ENCODE data around the gene AGAP1.

AGAP1 gene

GRCh38 chr2:236034974-236035373 is 541.1 kb downstream of the AGAP1 start:
- TF ChIP-seq CTCF (IDR thresholded peaks at IDR 0.05; ENCODE audit: low read depth, low read length, missing control alignments): no peak
- DNase-seq (ENCODE audit: low read depth): no peak
- H3K4me3 ChIP-seq (ENCODE audit: low read depth, low read length): no peak overlapping the region

GRCh38 chr2:236036045-236036444 is 542.2 kb downstream of the AGAP1 start:
- DNase-seq (ENCODE audit: low read depth): no peak
- TF ChIP-seq CTCF (IDR thresholded peaks at IDR 0.05; ENCODE audit: low read depth, low read length, missing control alignments): no peak
- no peak overlapping the region for H3K4me3 ChIP-seq (ENCODE audit: low read depth, low read length)

GRCh38 chr2:236038096-236038495 is 544.3 kb downstream of the AGAP1 start:
- no peak for DNase-seq (ENCODE audit: low read depth)
- no peak overlapping the region for H3K4me3 ChIP-seq (ENCODE audit: low read depth, low read length)
- TF ChIP-seq CTCF (IDR thresholded peaks at IDR 0.05; ENCODE audit: low read depth, low read length, missing control alignments): no peak

GRCh38 chr2:236040600-236041328 is 546.9 kb downstream of the AGAP1 start:
- DNase-seq (ENCODE audit: low read depth): no peak
- H3K4me3 ChIP-seq (ENCODE audit: low read depth, low read length): no peak overlapping the region
- no peak for TF ChIP-seq CTCF (IDR thresholded peaks at IDR 0.05; ENCODE audit: low read depth, low read length, missing control alignments)

GRCh38 chr2:236041616-236042015 is 547.8 kb downstream of the AGAP1 start:
- TF ChIP-seq CTCF (IDR thresholded peaks at IDR 0.05; ENCODE audit: low read depth, low read length, missing control alignments): no peak
- no peak overlapping the region for H3K4me3 ChIP-seq (ENCODE audit: low read depth, low read length)
- DNase-seq (ENCODE audit: low read depth): no peak

GRCh38 chr2:236042087-236042486 is 548.2 kb downstream of the AGAP1 start:
- DNase-seq (ENCODE audit: low read depth): no peak
- TF ChIP-seq CTCF (IDR thresholded peaks at IDR 0.05; ENCODE audit: low read depth, low read length, missing control alignments): no peak
- no peak overlapping the region for H3K4me3 ChIP-seq (ENCODE audit: low read depth, low read length)

GRCh38 chr2:236044191-236044590 is 550.3 kb downstream of the AGAP1 start:
- DNase-seq (ENCODE audit: low read depth): no peak
- H3K4me3 ChIP-seq (ENCODE audit: low read depth, low read length): no peak overlapping the region
- TF ChIP-seq CTCF (IDR thresholded peaks at IDR 0.05; ENCODE audit: low read depth, low read length, missing control alignments): no peak

Measured in GM12864 (cell line).